Astrocyte of the spinal cord (primary cell): ENCODE results near the gene TCF7L2.

Source experiments
- DNase-seq: peaks from one replicate; pipeline ENCODE4 v3.0.0; 2011; ENCODE audit warnings: low read depth, low spot score
- H3K4me3 ChIP-seq: 2 replicates; pipeline ENCODE4 v1.5.1; 2011; ENCODE audit warnings: low read depth, mild to moderate bottlenecking, low read length, moderate library complexity
- in situ Hi-C: cut with HindIII; loops from 2 replicates; pipeline ENCODE4 v1.10.0; 2017; ENCODE audit warnings: low sequenced_read_pairs
- TF ChIP-seq, protein P1 (sequence below): IDR thresholded peaks from 2 replicates; pipeline ENCODE4 v1.5.1; 2012; ENCODE audit warnings: low read depth, mild to moderate bottlenecking, low read length, inconsistent platforms

The TCF7L2 gene

DNA sequence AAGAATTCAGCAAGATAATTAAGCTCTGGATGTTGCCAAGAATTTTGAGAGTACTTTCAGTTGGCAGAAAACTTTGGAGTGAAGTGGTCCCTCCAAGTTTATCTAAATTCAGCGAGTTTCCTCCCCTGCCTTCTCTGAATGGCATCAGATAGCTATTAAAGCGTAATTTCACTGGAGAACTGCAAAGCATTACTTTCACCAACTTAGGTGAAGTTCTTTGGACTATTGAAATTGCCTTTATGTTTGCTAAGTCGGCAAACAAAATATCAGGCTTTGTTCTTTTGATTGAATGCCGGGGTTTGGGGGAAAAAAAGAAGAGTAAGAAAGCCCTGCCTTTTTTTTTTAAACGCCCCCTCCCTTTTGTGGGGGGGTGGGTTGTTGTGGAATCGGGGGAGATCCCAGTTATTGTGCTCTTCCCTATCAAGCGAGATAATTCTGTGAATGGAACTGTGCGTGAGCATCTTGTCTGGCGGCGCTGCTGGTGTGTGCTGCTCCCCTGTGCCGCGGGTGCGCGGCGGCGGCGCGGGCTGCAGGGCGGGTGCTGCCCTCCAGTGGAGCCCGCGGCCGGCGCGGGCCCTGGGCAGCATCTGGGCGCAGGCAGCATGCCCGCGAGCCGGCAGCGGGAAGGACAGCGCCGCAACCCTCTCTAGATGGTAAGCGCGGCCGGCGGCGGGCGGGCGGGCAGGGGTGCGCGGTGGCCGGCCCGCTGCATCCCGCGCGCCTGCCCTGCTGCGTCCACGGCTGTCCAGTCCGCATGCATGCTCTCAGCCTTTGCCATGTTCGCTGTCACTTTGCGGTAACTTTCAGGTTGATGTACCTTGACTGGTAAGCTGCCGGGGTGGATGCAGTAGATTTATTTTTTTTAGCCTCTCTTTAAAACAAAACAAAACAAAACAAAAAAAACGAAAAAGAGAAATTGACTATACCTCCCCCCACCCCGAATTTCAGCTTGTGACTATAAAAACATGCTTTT lies 176.5 kb downstream of the TCF7L2 start:
- peak overlapping the region; percentile 41 for H3K4me3 ChIP-seq
- TF ChIP-seq, protein P1, sequence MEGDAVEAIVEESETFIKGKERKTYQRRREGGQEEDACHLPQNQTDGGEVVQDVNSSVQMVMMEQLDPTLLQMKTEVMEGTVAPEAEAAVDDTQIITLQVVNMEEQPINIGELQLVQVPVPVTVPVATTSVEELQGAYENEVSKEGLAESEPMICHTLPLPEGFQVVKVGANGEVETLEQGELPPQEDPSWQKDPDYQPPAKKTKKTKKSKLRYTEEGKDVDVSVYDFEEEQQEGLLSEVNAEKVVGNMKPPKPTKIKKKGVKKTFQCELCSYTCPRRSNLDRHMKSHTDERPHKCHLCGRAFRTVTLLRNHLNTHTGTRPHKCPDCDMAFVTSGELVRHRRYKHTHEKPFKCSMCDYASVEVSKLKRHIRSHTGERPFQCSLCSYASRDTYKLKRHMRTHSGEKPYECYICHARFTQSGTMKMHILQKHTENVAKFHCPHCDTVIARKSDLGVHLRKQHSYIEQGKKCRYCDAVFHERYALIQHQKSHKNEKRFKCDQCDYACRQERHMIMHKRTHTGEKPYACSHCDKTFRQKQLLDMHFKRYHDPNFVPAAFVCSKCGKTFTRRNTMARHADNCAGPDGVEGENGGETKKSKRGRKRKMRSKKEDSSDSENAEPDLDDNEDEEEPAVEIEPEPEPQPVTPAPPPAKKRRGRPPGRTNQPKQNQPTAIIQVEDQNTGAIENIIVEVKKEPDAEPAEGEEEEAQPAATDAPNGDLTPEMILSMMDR: peak; percentile 45
- in situ Hi-C loops: no loop called here
- DNase-seq: peak; percentile 66

DNA sequence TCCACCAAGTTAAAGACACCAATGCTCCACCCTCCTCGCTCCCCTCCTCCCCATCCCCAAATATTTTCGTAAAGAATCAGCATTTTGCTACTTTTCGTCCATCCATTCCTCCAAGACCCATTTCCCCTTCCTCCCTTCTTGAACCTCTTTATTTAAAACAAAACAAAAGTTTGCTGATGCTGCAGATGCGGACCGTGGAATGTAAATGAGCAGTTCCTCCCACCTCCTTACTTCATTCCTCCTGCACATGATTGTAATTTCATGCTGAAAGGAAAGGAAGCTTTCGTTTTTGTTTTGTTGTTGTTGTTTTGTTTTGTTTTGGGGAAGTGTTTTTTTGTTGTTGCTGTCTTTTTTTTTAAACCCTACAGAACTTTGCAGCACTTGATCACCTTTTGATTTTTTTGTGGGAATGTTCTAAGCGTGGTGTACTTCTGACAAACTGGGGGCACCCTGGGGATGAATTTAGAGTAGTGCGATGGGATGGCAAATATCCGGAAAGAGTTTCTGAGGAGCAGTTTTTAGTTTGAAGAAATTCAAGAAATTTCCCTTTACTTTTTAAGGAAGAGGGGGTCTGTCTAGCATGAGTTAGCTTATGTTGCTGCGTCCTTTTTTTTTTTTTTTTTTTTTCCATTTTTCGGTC lies 177.3 kb downstream of the TCF7L2 start:
- H3K4me3 ChIP-seq: no peak overlapping the region
- no peak for DNase-seq
- TF ChIP-seq, protein P1: no peak
- in situ Hi-C loops: no loop called here

- H3K4me3 ChIP-seq: no peak overlapping the region
- DNase-seq: no peak
- TF ChIP-seq, protein P1: no peak
Observed at GRCh38 chr10:113127901-113128283, 177.8 kb downstream of the TCF7L2 start.

DNA sequence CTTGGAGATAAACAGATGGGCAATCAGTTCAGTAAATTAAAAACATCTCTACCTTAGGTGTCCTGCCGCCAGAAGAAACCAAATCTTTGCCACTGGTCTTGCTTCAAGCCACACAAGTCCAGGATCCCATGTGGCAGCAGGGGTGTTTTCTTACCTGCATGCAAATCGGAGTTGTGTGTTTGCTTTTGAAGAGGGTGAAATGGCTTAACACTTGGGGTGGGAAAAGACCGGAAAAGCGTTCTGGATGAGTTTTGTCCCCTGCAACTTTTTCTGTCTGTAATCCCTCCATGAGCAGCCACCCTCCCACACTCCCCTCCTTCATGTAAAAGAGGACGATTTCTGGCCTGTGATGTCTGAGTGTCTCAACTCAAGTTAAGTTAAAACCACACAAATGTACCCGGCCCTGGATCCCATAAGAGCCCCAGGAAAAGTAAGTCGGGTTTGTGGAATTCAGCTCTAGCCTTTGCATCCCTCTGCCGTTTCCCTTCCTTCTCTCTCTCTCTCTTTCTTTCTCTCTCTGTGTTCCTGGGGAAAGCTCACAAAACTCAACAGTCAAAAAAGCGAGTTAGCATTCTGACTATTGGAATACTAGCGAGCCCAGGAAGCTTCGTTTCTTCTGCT lies 178.5 kb downstream of the TCF7L2 start:
- no peak overlapping the region for H3K4me3 ChIP-seq
- DNase-seq: no peak
- TF ChIP-seq, protein P1: no peak
- in situ Hi-C loops: no loop called here

More at GRCh38 chr10:113127901-113128283, 177.8 kb downstream of the TCF7L2 start:
- in situ Hi-C loops: no loop called here

DNA sequence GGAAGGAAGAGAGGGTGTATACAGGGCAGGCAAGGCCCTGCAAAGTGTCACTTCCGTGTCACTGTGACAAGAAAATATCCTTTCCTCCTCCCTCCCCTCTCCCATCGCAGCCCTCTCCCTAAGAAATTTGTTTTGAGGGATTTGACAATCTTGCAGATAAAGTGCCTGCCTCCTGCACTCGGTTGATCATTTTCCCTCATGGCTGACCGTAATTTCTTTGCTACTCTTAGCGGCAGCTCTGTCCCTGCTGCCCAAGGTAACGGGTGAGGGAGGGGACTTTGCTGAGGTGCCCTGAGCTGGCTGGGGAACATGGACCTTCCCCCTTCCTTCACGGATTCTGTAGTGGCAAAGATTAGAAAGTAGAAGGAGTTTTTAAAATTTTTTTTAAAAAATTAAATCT lies 179.1 kb downstream of the TCF7L2 start:
- DNase-seq: no peak
- TF ChIP-seq, protein P1: no peak
- no peak overlapping the region for H3K4me3 ChIP-seq
- in situ Hi-C loops: no loop called here

GRCh38 chr10:113130014-113130641 lies 180.1 kb downstream of the TCF7L2 start:
- DNase-seq: no peak
- TF ChIP-seq, protein P1: no peak
- no peak overlapping the region for H3K4me3 ChIP-seq
- in situ Hi-C loops: no loop called here
